WI38 (cell line): ENCODE measurements around the gene GPATCH4.

ENCODE experiments used
- H3K4me3 ChIP-seq: 2 replicates; pipeline ENCODE4 v1.5.1; 2011; ENCODE audit warnings: low read depth, mild to moderate bottlenecking, control low read depth, low read length
- CTCF ChIP-seq: IDR thresholded peaks from 2 replicates; pipeline ENCODE4 v1.5.1; 2012; ENCODE audit warnings: low read depth, mild to moderate bottlenecking, control low read depth, low read length

The GPATCH4 gene

GRCh38 chr1:156551066-156551643 lies 50.1 kb downstream of the GPATCH4 start:
- H3K4me3 ChIP-seq = no peak overlapping the region
- TF ChIP-seq CTCF = no peak

- no peak overlapping the region for H3K4me3 ChIP-seq
- TF ChIP-seq CTCF = no peak
Observed at GRCh38 chr1:156550346-156550745, 50.9 kb downstream of the GPATCH4 start.

GRCh38 chr1:156549831-156550230 lies 51.4 kb downstream of the GPATCH4 start:
- TF ChIP-seq CTCF = no peak
- H3K4me3 ChIP-seq = no peak overlapping the region

- H3K4me3 ChIP-seq = no peak overlapping the region
- no peak for TF ChIP-seq CTCF
Observed at GRCh38 chr1:156549390-156549789, 51.9 kb downstream of the GPATCH4 start.

GRCh38 chr1:156547982-156548381 lies 53.3 kb downstream of the GPATCH4 start:
- no peak for TF ChIP-seq CTCF

GRCh38 chr1:156547434-156547833 lies 53.8 kb downstream of the GPATCH4 start:
- no peak overlapping the region for H3K4me3 ChIP-seq
- TF ChIP-seq CTCF = no peak

More at GRCh38 chr1:156547982-156548381, 53.3 kb downstream of the GPATCH4 start:
- no peak overlapping the region for H3K4me3 ChIP-seq

- H3K4me3 ChIP-seq = no peak overlapping the region
- TF ChIP-seq CTCF = no peak
Observed at GRCh38 chr1:156546267-156546666, 55.0 kb downstream of the GPATCH4 start.
